NCI-H128 (cell line): ENCODE results near the gene CYP24A1.

Experiments used
- DNase-seq: peaks from one replicate; lab custom pipeline; 2025; ENCODE audit not compliant: unreplicated experiment; lab: John Stamatoyannopoulos, UW

Gene CYP24A1

GRCh38 chr20:54203281-54203680, 29.5 kb upstream of the CYP24A1 start:
- DNase-seq: no peak

- DNase-seq: no peak
These were observed 27.6 kb upstream of the CYP24A1 start for GRCh38 chr20:54201268-54201846.

DNA sequence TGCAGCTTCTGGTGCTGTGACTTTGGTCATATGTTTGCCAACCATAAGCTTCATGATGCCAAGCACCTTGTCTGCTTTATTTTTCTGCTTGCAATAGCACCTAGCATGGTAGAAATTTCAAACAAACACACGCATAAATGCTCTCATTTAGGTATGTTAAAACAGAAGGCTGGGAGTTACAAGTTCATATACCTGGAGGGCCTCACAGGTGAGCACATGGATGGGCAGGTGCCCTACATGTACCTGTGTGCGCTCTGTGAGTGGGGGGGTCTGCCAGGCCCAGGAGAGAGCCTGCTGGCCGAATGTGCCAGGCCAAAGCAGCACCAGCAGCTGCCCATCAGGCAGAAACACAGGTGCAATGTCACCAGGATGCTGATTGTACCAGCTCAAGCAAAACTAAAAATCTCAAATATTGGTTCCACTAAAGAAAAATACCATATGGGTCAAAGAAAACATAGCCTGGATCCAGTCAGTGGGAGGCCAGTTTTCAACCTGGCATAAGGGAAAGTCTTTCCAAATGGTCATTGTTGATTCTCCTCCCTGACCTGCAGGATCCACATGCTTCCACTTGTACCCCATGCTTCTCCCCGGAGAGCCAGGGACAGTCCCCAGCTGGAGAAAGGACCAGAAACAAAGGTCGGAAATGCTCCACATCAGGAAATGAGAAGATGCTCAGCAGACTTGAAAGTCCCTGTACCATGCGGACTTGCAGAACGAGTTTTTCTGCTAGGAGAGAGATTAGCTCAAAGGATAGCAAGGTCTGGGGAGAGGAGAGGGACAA, 26.9 kb upstream of the CYP24A1 start:
- no peak for DNase-seq

- no peak for DNase-seq
These were observed 26.0 kb upstream of the CYP24A1 start for GRCh38 chr20:54199721-54200176.

- DNase-seq: no peak
These were observed 25.5 kb upstream of the CYP24A1 start for GRCh38 chr20:54199283-54199682.

GRCh38 chr20:54197621-54198604, 24.1 kb upstream of the CYP24A1 start:
- no peak for DNase-seq

- DNase-seq: no peak
These were observed 22.0 kb upstream of the CYP24A1 start for GRCh38 chr20:54195483-54196472.

- no peak for DNase-seq
These were observed 21.1 kb upstream of the CYP24A1 start for GRCh38 chr20:54194724-54195438.

- DNase-seq: no peak
These were observed 20.0 kb upstream of the CYP24A1 start for GRCh38 chr20:54193817-54194216.

DNA sequence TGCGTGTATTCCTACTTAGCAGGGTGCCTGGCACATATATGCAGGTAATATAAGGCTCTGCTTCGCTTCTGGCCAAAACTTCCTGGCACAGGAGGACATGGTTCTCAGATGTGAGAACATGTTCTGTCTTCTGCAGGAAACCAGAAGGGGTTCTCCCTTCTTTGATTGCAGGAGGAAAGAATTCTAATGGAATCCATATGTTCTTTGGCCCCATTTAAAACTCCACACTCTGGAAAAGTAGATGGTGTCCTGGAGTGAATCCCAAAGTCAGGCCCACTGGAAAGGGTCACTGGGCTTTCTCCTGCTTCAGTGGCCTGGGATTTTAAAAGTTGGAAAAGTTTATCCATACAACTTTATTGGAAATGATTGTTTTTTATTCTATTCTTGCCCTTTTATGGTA, 16.4 kb upstream of the CYP24A1 start:
- no peak for DNase-seq

- DNase-seq: no peak
These were observed 15.8 kb upstream of the CYP24A1 start for GRCh38 chr20:54189630-54190029.

- DNase-seq: no peak
These were observed 14.5 kb upstream of the CYP24A1 start for GRCh38 chr20:54188132-54188849.

GRCh38 chr20:54184904-54185626, 11.3 kb upstream of the CYP24A1 start:
- no peak for DNase-seq

DNA sequence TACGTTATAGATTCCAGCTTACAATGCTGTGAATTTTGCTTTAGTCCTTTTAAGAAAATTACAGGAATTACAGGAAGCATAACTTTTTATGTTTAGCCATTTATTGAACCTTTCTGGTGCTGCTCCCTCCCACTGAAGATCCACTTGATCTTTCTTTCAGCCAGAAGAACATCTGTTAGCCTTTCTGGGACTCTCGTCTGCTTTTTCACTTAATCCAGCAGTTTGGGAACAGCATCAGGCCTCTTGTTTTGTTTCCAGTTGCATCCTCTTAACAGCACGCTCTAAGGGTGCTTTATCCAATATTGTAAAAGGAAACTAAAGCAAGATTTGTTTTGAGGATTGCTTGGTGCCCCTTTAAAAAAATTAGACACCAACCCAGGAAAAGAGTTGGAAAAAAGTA, 10.3 kb upstream of the CYP24A1 start:
- DNase-seq: no peak

- no peak for DNase-seq
These were observed 7.1 kb upstream of the CYP24A1 start for GRCh38 chr20:54180931-54181330.

DNA sequence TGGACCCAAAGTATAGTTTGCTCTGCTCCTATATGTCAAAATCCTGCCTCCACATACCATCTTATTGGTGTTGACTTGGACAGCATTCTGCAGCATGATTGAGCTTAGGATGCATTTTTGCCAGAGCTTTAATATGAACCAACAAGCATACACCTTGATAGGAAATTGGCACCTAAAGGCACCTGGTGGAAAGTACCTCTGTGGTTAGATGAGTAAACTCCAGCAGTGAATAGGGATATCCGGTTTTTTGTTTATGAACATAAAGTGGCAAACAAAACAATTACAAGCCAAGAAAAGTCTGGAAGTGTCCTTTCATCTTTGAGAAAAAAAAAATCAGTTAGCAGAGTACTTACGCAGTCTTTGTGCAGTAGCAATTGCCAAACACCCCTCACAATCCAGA, 6.2 kb upstream of the CYP24A1 start:
- DNase-seq: no peak

GRCh38 chr20:54178256-54178655, 4.5 kb upstream of the CYP24A1 start:
- no peak for DNase-seq

GRCh38 chr20:54177378-54177777, 3.6 kb upstream of the CYP24A1 start:
- DNase-seq: no peak
